ENCODE measurements around the gene PEX7.
"Not testable (repeated sequence)": the region's sequence is repeated elsewhere in the genome, so short reads cannot be mapped to it uniquely, and the experiment has no call there.

Gene PEX7

GRCh38 chr6:136822376-136823127, at the start of gene PEX7:
Gene PEX7, plus strand, starts transcription at chr6:136822592. Its CDS starts 74 bp downstream, at chr6:136822666.
- DNase-seq (ENCODE audit: low read depth), result peak; percentile 64

- DNase-seq (ENCODE audit: low read depth), result no peak
Measured at GRCh38 chr6:136772685-136773472, 49.5 kb upstream of the PEX7 start.

GRCh38 chr6:136773473-136773796, 49.0 kb upstream of the PEX7 start:
- DNase-seq (ENCODE audit: low read depth), result no peak

GRCh38 chr6:136774228-136775041, 48.0 kb upstream of the PEX7 start:
- no peak for DNase-seq (ENCODE audit: low read depth)

GRCh38 chr6:136775081-136775480, 47.3 kb upstream of the PEX7 start:
- DNase-seq (ENCODE audit: low read depth), result no peak

- DNase-seq (ENCODE audit: low read depth), result no peak
Measured at GRCh38 chr6:136775548-136775947, 46.8 kb upstream of the PEX7 start.

GRCh38 chr6:136777651-136778050, 44.7 kb upstream of the PEX7 start:
- no peak for DNase-seq (ENCODE audit: low read depth)

GRCh38 chr6:136779682-136780081, 42.7 kb upstream of the PEX7 start:
- no peak for DNase-seq (ENCODE audit: low read depth)

GRCh38 chr6:136780972-136781371, 41.4 kb upstream of the PEX7 start:
- no peak for DNase-seq (ENCODE audit: low read depth)

GRCh38 chr6:136782021-136782770, 40.2 kb upstream of the PEX7 start:
- no peak for DNase-seq (ENCODE audit: low read depth)

- no peak for DNase-seq (ENCODE audit: low read depth)
Measured at GRCh38 chr6:136783021-136783420, 39.4 kb upstream of the PEX7 start.

- DNase-seq (ENCODE audit: low read depth), result no peak
Measured at GRCh38 chr6:136783495-136784270, 38.7 kb upstream of the PEX7 start.

GRCh38 chr6:136784271-136784664, 38.1 kb upstream of the PEX7 start:
- DNase-seq (ENCODE audit: low read depth), result no peak

GRCh38 chr6:136784910-136785746, 37.3 kb upstream of the PEX7 start:
- DNase-seq (ENCODE audit: low read depth), result no peak

- DNase-seq (ENCODE audit: low read depth), result no peak
Measured at GRCh38 chr6:136786658-136787057, 35.7 kb upstream of the PEX7 start.

GRCh38 chr6:136787726-136788068, 34.7 kb upstream of the PEX7 start:
- DNase-seq (ENCODE audit: low read depth), result no peak

- peak; percentile 80 for DNase-seq (ENCODE audit: low read depth)
Measured at GRCh38 chr6:136788069-136788902, 34.1 kb upstream of the PEX7 start.

- DNase-seq (ENCODE audit: low read depth), result not testable (repeated sequence)
Measured at GRCh38 chr6:136789440-136789839, 33.0 kb upstream of the PEX7 start.

Measured in HS-5 (cell line).